Activated naive CD8-positive, alpha-beta T cell (primary cell): ENCODE results near the gene LRGUK.

ENCODE experiments used
- H3K27ac Mint-ChIP-seq: one replicate; pipeline ENCODE4 v1.8.0; 2021; ENCODE audit warnings: mixed read lengths
- H3K27me3 Mint-ChIP-seq: one replicate; pipeline ENCODE4 v1.8.0; 2021; ENCODE audit warnings: mixed read lengths
- H3K36me3 Mint-ChIP-seq: one replicate; pipeline ENCODE4 v1.8.0; 2021; ENCODE audit warnings: mixed read lengths
- H3K4me1 Mint-ChIP-seq: one replicate; pipeline ENCODE4 v1.8.0; 2021; ENCODE audit warnings: low read depth, mixed read lengths
- H3K4me3 Mint-ChIP-seq: one replicate; pipeline ENCODE4 v1.8.0; 2021; ENCODE audit warnings: mild to moderate bottlenecking, mixed read lengths
- H3K9me3 Mint-ChIP-seq: one replicate; pipeline ENCODE4 v1.8.0; 2021; ENCODE audit warnings: low read depth, mixed read lengths

Gene LRGUK

GRCh38 chr7:134108802-134109201, 18.3 kb upstream of the LRGUK start:
- H3K9me3 Mint-ChIP-seq = no peaks in the 10 kb centered on the region
- no peaks in the 10 kb centered on the region for H3K27me3 Mint-ChIP-seq
- H3K36me3 Mint-ChIP-seq = no peaks in the 10 kb centered on the region
- H3K4me3 Mint-ChIP-seq = no peak overlapping the region
- no peak overlapping the region for H3K27ac Mint-ChIP-seq
- no peaks in the 10 kb centered on the region for H3K4me1 Mint-ChIP-seq

GRCh38 chr7:134113655-134114054, 13.5 kb upstream of the LRGUK start:
- Mint-ChIP-seq H3K4me3 (no peak overlapping the region), H3K27me3 (peaks cover 8% of the 10 kb centered on the region), H3K36me3 (no peaks in the 10 kb centered on the region), H3K27ac (no peak overlapping the region), H3K9me3 (peaks cover 3% of the 10 kb centered on the region), H3K4me1 (no peaks in the 10 kb centered on the region)

DNA sequence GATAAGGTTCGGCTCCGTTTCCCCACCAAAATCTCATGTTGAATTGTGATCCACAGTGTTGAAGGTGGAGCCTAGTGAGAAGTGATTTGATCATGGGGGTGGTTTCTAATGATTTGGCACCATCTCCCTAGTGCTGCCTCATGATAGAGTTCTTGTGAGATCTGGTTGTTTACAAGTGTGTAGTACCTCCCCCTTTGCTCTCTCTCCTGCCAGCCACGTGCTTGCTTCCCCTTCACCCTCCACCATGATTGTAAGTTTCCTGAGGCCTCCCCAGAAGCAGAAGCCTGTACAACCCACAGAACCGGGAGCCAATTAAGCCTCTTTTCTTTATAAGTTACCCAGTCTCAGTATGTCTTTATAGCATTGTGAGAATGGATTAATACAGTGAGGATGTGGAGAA, 12.1 kb upstream of the LRGUK start:
- Mint-ChIP-seq H3K27ac (no peak overlapping the region), H3K4me1 (no peaks in the 10 kb centered on the region), H3K4me3 (no peak overlapping the region), H3K9me3 (peaks cover 3% of the 10 kb centered on the region), H3K36me3 (no peaks in the 10 kb centered on the region), H3K27me3 (peaks cover 8% of the 10 kb centered on the region)

DNA sequence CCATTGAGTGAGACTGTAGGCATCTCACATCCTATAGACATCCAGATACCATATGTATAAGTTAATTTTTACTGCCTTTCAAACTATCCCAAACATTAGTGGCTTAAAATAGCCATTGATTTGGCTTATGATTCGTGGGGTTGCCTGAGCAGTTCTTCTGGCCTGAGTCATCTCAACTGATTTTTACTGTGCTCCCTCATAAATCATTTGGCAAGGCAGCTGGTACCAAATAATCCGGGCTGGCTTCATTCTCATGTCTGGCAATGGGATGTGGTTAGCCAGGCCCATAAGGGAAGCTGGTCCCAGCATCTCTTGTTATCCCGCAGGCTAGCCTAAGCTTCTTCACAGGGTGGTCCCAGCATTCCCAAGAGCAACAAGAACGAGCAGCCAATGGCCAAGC, 6.7 kb upstream of the LRGUK start:
- Mint-ChIP-seq H3K9me3 (peaks cover 3% of the 10 kb centered on the region), H3K4me1 (no peaks in the 10 kb centered on the region), H3K4me3 (no peak overlapping the region), H3K27ac (no peak overlapping the region), H3K36me3 (no peaks in the 10 kb centered on the region), H3K27me3 (peaks cover 8% of the 10 kb centered on the region)

DNA sequence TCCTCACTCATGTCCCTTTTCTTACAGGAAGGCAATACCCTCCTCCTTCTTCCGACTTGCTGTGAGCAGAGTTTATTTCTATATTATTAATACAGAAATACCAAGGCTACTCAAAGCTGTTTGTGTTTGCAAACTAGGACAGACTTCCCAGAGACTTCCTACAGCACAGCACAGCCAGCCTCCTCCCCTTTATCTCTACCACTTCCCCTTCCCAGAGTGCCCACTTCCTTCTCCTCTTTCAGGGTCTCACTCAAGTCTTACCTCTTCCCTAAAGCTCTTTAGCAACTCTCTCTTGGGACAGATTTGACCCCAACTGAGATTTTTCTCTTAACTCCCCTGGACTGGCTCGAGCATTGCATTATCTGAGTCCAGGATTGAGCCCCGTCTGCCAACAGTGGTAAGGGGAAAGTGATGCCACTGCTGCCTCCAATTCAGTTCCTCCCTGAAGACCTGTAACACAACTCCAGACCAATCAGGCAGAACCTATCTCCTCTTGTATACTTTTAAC, 5.5 kb upstream of the LRGUK start:
- H3K9me3 Mint-ChIP-seq = peaks cover 3% of the 10 kb centered on the region
- peaks cover 6% of the 10 kb centered on the region for H3K27me3 Mint-ChIP-seq
- no peak overlapping the region for H3K27ac Mint-ChIP-seq
- H3K4me1 Mint-ChIP-seq = no peaks in the 10 kb centered on the region
- no peak overlapping the region for H3K4me3 Mint-ChIP-seq
- no peaks in the 10 kb centered on the region for H3K36me3 Mint-ChIP-seq

GRCh38 chr7:134122980-134123379, 4.2 kb upstream of the LRGUK start:
- H3K27ac Mint-ChIP-seq = no peak overlapping the region
- H3K9me3 Mint-ChIP-seq = peaks cover 2% of the 10 kb centered on the region
- peaks cover 9% of the 10 kb centered on the region for H3K4me1 Mint-ChIP-seq
- no peak overlapping the region for H3K4me3 Mint-ChIP-seq
- no peaks in the 10 kb centered on the region for H3K36me3 Mint-ChIP-seq
- peaks cover 2% of the 10 kb centered on the region for H3K27me3 Mint-ChIP-seq

- peaks cover 10% of the 10 kb centered on the region for H3K4me1 Mint-ChIP-seq
- H3K27ac Mint-ChIP-seq = no peak overlapping the region
- H3K4me3 Mint-ChIP-seq = peak overlapping the region; percentile 93
- no peaks in the 10 kb centered on the region for H3K36me3 Mint-ChIP-seq
- no peaks in the 10 kb centered on the region for H3K9me3 Mint-ChIP-seq
- H3K27me3 Mint-ChIP-seq = peaks cover 3% of the 10 kb centered on the region
Observed at GRCh38 chr7:134126146-134126545, 994 bp upstream of the LRGUK start.

- H3K36me3 Mint-ChIP-seq = no peaks in the 10 kb centered on the region
- H3K4me1 Mint-ChIP-seq = peaks cover 10% of the 10 kb centered on the region
- H3K4me3 Mint-ChIP-seq = peak overlapping the region; percentile 93
- no peaks in the 10 kb centered on the region for H3K9me3 Mint-ChIP-seq
- H3K27ac Mint-ChIP-seq = no peak overlapping the region
- peaks cover 7% of the 10 kb centered on the region for H3K27me3 Mint-ChIP-seq
Observed at GRCh38 chr7:134126596-134126965, 559 bp upstream of the LRGUK start.

GRCh38 chr7:134128829-134129228, 1.7 kb downstream of the LRGUK start:
- no peak overlapping the region for H3K27ac Mint-ChIP-seq
- no peaks in the 10 kb centered on the region for H3K36me3 Mint-ChIP-seq
- peaks cover 15% of the 10 kb centered on the region for H3K27me3 Mint-ChIP-seq
- H3K4me1 Mint-ChIP-seq = peaks cover 10% of the 10 kb centered on the region
- peak overlapping the region; percentile 93 for H3K4me3 Mint-ChIP-seq
- H3K9me3 Mint-ChIP-seq = no peaks in the 10 kb centered on the region

DNA sequence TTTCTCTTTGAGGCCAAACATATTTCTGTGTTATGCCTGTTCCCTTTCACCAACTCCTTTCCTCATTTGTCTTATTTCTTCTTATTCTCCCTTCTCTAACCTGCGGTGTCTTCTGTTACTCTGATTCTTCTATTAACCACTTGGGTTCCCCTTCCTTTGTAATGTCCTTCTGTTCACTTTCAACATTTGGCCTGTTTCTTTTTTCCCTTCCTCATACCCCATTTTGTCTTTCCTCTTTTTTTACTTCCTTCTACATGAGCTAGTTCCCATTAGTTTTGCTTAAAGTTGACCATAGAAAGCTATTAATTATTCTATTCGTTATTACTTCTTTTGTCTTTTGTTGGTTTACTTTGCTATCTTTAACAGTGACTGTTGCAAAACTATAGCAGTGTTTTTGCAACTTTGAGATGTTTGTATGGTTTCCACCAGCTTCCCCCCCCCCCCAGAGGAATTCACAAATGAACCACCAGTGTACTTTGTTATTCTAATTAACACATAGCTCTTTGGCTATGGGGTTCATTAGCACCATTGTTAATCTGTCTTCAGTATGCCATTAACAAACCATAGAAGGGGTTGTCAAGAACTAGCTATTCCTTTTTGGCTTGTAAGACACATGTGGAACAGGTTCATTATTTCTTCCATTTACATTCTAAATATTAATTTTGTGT, 2.9 kb downstream of the LRGUK start:
- H3K27me3 Mint-ChIP-seq = peaks cover 15% of the 10 kb centered on the region
- no peak overlapping the region for H3K4me3 Mint-ChIP-seq
- H3K9me3 Mint-ChIP-seq = no peaks in the 10 kb centered on the region
- no peak overlapping the region for H3K27ac Mint-ChIP-seq
- no peaks in the 10 kb centered on the region for H3K36me3 Mint-ChIP-seq
- H3K4me1 Mint-ChIP-seq = peaks cover 10% of the 10 kb centered on the region

DNA sequence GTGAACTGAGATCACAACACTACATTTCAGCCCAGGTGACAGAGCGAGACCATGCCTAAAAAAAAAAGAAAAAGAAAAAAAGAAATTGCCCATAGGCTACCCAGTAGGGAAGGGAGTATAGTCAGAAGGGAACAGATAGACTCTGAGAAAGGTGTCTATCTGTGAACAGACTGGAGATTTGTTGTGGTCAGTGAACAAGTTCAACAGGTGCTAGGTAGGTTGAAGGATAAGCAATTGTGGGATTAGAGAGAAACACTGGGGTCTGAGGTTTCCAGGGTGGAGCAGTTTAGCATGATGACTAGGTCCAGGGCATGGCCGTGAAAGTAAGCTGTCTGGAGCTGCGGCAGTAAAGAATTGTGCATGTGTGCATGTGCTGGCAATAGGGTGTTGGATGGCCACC, 6.9 kb downstream of the LRGUK start:
- Mint-ChIP-seq H3K4me3 (no peak overlapping the region), H3K9me3 (no peaks in the 10 kb centered on the region), H3K4me1 (no peaks in the 10 kb centered on the region), H3K27me3 (peaks cover 15% of the 10 kb centered on the region), H3K36me3 (no peaks in the 10 kb centered on the region), H3K27ac (no peak overlapping the region)

DNA sequence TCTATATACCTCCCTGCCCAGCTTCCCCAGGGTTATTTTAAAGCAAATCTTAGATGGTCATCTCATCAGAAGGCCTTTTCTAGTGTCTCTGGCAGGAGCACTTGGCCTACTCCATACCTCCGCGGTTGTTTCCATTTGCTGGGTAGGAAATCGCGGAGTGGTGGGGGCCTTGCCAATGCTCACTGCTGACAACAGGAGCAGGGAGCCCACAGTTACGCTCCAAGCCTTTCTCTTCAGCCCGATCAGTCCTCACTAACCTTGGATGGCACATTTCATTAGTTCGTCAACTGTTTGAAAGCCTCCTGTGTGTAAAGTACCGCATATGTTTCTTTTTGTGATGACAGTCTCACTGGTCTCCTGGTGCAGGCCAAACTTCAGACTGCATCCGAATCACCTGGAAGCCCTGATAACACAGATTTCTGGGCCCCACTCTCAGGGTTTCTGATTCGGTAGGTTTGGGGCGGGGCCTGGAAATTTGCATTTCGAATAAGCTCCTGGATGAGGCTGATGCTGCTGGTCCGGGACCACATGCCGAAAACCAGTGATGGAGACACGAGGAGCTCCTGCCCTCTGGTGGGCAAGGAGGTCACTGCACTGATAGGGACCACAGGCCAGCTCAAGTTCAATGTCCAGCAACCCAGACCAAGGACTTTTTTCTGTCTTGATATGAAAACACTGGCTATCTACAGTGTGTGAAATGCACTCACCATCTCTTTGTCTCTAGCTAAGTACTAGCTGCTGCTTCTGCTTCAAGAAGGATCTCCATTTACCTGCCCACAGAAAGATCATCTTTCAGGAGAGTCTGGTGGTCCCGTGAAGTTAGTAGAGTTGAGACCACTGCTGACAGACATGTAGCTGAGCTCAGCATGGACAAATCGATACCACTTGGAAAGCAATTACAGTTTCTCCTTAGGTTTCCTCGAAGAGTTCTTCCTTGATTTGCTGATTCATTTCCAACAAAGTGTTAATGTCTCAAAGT, 14.0 kb downstream of the LRGUK start:
- H3K36me3 Mint-ChIP-seq = no peaks in the 10 kb centered on the region
- H3K4me3 Mint-ChIP-seq = no peak overlapping the region
- H3K27ac Mint-ChIP-seq = no peak overlapping the region

GRCh38 chr7:134141868-134142264, 14.7 kb downstream of the LRGUK start:
- H3K9me3 Mint-ChIP-seq = no peaks in the 10 kb centered on the region
- no peak overlapping the region for H3K27ac Mint-ChIP-seq
- H3K27me3 Mint-ChIP-seq = no peaks in the 10 kb centered on the region
- H3K4me1 Mint-ChIP-seq = no peaks in the 10 kb centered on the region
- H3K4me3 Mint-ChIP-seq = no peak overlapping the region
- H3K36me3 Mint-ChIP-seq = no peaks in the 10 kb centered on the region

More for the DNA sequence above, 14.0 kb downstream of the LRGUK start:
- no peaks in the 10 kb centered on the region for H3K27me3 Mint-ChIP-seq
- H3K4me1 Mint-ChIP-seq = no peaks in the 10 kb centered on the region
- H3K9me3 Mint-ChIP-seq = no peaks in the 10 kb centered on the region

- Mint-ChIP-seq H3K36me3 (no peaks in the 10 kb centered on the region), H3K27me3 (peaks cover 7% of the 10 kb centered on the region), H3K4me1 (no peaks in the 10 kb centered on the region), H3K27ac (no peak overlapping the region), H3K4me3 (no peak overlapping the region), H3K9me3 (no peaks in the 10 kb centered on the region)
Observed at GRCh38 chr7:134153493-134154136, 26.5 kb downstream of the LRGUK start.

GRCh38 chr7:134154581-134155130, 27.5 kb downstream of the LRGUK start:
- Mint-ChIP-seq H3K27ac (no peak overlapping the region), H3K4me3 (no peak overlapping the region)

More at GRCh38 chr7:134154581-134155130, 27.5 kb downstream of the LRGUK start:
- H3K36me3 Mint-ChIP-seq = no peaks in the 10 kb centered on the region
- H3K9me3 Mint-ChIP-seq = no peaks in the 10 kb centered on the region
- H3K27me3 Mint-ChIP-seq = peaks cover 7% of the 10 kb centered on the region
- H3K4me1 Mint-ChIP-seq = no peaks in the 10 kb centered on the region
